ENCODE data around the gene BRAF.
"Not testable (repeated sequence)": the region's sequence is repeated elsewhere in the genome, so short reads cannot be mapped to it uniquely, and the experiment has no call there.

Gene BRAF

DNA sequence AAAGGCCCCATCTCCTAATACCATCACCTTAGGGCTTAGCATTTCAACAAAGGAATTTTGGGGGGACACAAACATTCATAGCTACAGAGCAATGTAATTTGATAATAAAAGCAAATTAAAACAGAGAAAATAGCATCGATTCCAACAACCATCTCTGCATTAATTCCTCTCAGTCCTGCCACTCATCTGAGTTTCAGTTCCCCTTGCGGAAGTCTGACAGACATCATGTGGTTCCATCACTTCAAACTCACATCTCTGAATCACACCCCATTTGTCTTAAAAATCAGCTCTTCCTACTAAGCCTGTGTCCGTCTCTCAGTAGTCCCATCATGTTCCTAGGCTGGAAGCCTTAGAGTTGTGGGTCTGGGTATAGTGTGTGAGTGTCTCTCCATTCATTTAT, 248.4 kb downstream of the BRAF start:
- no peak for DNase-seq

- no peak for DNase-seq
Observed at GRCh38 chr7:140675726-140676125, 249.0 kb downstream of the BRAF start.

DNA sequence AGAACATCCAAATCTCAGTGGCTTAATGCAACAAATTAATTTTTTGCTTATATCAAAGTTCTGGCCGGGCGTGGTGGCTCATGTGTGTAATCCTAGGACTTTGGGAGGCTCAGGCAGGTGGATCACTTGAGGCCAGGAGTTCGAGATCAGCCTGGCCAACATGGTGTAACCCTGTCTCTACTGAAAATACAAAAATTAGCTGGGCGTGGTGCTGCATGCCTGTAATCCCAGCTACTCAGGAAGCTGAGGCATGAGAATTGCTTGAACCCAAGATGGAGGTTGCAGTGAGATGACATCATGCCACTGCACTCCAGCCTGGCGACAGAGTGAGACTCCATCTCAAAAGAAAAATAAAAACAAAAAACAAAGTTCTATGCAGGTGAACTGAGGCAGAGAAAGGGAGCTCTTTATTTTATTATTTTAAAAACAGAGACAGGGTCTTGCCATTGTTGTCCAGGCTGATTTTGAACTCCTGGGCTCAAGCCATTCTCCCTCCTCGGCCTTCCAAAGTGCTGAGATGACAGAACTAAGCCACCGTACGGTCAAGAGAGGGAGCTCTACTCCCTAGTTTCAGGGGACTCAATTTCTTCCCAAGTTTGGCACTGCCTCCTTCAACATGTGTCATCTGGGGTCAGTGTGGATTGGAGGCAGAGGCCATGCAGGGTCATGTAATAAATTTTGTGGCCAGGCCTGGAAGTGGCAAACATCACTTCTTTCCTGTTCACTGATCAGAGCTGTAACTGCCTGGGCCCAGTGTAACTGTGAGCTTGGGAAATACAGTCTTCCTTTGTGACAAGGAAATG, 249.6 kb downstream of the BRAF start:
- no peak for DNase-seq

- DNase-seq = no peak
Observed at GRCh38 chr7:140674356-140674800, 250.4 kb downstream of the BRAF start.

- no peak for DNase-seq
Observed at GRCh38 chr7:140673774-140674155, 251.0 kb downstream of the BRAF start.

DNA sequence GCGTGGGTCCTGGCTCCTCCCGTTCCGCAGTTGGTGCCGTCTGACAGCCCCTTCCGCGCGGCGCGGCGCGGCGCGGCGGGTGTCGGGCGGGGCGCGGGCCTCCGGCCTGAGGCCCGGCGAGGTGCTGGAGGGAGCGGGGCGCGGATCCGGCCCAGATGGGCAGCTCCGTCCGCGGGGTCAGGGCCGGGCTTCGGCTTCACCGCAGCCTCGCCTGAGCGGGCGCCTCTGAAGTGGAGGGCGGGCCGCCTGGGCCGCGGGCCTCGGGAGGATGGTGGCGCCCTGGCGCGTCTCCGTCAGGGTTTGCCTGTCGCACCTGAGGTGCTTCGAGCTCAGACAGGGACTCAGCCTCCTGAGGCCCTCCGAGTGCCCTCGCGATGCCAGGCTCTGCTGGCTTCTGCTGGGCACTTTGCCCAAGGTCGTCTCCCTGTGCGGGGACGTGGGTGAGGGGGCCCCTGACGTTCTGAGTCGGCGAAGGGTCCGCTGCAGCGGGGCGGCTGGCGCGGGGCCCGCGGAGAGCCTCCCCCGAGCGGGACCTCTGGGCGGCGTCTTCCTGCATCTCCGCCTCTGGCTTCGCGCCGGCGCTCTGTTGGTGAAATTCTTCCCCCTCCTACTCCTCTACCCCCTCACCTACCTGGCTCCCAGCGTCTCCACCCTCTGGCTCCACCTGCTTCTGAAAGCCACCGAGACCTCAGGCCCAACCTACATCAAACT, 251.5 kb downstream of the BRAF start:
- no peak for DNase-seq

DNA sequence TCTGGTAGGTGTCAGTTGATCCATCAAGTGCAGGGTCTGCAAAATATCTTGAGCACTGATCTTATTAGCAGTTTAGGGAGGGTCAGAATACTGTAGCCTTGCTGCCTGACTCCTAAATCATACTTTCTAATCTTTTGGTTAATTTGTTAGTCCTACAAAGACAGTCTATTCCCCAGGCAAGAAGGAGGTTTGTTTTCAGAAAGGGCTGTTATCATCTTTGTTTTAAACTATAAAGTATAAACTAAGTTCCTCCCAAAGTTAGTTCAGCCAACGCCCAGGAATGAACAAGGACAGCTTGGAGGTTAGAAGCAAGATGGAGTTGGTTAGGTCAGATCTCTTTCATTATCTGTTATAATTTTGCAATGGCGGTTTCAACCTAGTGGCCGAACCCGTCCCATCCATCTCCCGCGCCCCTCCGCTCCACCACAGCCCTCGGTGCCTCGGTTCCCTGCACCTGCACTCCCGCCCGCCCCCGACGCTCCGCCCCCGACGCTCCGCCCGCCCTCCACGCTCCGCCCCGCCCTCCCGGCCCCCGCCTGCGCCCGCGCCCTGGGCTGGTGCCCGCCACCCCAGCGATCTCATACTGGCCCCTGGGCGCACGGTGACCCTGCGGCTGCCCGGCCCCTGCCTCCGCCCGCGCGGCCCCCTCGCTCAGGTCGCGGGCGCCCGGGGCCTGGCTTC, 252.2 kb downstream of the BRAF start, which contains the start of gene ADCK2:
Gene ADCK2, plus strand, starts transcription at position 564 of the 681 bp plus-strand sequence. CDS start 386 bp downstream, outside the sequence.
- DNase-seq = no peak

DNA sequence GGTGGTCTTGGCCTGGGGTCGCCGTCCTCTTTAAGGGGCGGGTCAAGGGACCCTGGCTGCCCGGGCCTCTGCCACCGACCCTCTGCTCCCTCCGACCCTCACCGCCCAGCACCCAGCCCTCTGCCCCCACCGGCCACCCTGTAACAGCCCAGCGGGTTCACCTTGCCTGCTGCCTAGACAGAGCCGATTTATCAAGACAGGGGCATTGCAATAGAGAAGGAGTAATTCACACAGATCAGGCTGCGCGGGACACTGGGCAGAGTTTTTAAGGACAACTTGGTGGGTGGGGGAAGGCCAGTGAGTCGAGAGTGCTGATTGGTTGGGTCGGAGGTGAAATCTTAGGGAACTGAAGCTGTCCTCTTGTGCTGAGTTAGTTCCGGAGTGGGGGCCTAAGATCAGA, 252.8 kb downstream of the BRAF start:
- no peak for DNase-seq

DNA sequence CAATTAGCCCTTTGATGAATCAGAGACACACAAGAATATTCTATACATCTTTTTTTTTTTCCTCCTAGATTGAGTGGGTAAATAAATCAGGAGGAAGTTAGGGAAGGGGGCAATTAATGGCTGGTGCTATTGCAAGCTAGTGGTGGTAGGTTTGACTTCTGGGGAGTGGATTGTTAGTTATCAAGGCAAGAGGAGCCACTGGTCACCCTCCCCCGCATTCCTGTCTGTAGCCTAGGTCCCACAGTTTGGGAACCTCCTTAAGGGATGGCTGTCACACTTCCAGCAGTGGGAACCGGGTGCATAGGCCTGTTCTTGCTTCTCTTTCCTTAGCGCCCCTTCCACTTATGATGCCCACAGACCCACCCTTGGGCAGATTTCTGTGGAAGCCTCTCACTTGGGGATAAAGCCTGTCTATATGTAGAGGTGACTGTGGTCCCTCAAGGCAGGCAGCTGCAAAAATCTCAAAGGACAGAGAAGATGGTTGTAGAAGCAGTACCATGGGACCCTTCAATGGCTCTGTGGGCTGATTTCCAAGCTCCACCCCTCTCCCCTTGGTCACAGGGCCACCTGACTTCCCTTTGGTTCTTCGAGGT, 254.3 kb downstream of the BRAF start:
- no peak for DNase-seq

DNA sequence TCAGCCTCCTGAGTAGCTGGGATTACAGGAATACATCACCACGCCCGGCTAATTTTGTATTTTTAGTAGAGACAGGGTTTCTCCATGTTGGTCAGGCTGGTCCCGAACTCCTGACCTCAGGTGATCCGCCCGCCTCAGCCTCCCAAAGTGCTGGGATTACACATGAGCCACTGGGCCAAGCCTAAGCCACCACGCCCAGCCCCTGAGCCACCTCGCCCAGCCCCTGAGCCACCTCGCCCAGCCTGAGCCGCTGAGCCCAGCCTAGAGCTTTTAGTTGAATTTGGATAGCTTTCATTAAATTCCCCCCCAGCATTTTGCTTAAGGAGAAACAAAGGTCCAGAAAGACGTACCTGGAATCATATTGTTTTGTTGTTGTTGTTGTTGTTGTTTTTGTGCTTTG, 254.9 kb downstream of the BRAF start:
- DNase-seq = not testable (repeated sequence)

DNA sequence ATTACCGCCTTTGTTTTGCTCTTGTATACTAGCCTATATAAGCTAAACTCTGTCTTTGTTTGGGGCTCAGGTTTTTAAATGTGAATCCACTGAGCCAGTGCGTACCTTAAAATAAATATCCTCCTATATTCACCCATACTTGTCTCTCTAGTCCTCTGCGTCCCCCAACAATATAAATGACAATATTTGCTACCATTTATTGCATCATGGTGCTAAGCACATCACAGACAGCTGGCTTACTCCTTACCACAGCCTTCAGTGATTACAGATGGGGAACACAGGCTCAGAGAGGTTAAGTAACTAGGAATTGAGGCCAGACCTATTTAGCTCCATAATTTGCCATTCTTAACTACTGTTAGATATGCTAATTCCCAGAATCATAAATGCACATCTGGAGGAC, 255.4 kb downstream of the BRAF start:
- no peak for DNase-seq

All from KG1 (cell line).